GM12878 (cell line): ENCODE data around the gene RTF2. TPM values are rescaled to one million over a fixed set of nuclear protein-coding genes. Genes with fewer than 3 reads are reported as not detected.

Experiments used
- ATAC-seq: fragments of 200-7000 bp; cut with Tn5 transposase; 3 replicates; pipeline ENCODE4 v1.9.1; 2020; ENCODE audit warnings: mild to moderate bottlenecking, moderate library complexity
- BruUV-seq: library from RNA; stranded (reverse); fragments of 400-500 nt; replicated peaks from 2 replicates; lab custom pipeline; 2021; lab: Mats Ljungman, UMichigan
- CTCF ChIA-PET: fragments of 300-600 bp; sonication (Branson Sonifier 250); formaldehyde crosslinking; extraction: SDS; loops from one replicate; lab custom pipeline; 2021; ENCODE audit warnings: inconsistent platforms; lab: Yijun Ruan, JAX
- POLR2A ChIA-PET: fragments of 350-600 bp; formaldehyde crosslinking; extraction: SDS; loops from one replicate; lab custom pipeline; 2021; ENCODE audit warnings: inconsistent platforms; lab: Charles Lee
- RAD21 ChIA-PET: fragments of 300-600 bp; sonication (Branson Sonifier 250); formaldehyde crosslinking; loops from one replicate; lab custom pipeline; 2023; ENCODE audit warnings: antibody characterized with exemption; ENCODE audit not compliant: unreplicated experiment; lab: Charles Lee
- SMC1A ChIA-PET: fragments of 300-600 bp; sonication (Branson Sonifier 250); formaldehyde crosslinking; loops from one replicate; lab custom pipeline; 2023; ENCODE audit not compliant: unreplicated experiment, uncharacterized antibody; lab: Charles Lee
- DNase-seq: peaks from one replicate; pipeline ENCODE4 v3.0.0-alpha.2; 2011; ENCODE audit warnings: low read depth, low spot score
- FAIRE-seq: peaks from 3 replicates; lab custom pipeline; 2011; peaks lifted over from hg19 to GRCh38; lab: Jason Lieb, UNC
- H2AFZ ChIP-seq: 2 replicates; pipeline ENCODE4 v1.6.0; 2011; ENCODE audit warnings: low read depth, low read length, control low read depth; ENCODE audit not compliant: control insufficient read depth
- H3K27ac ChIP-seq: 2 replicates; pipeline ENCODE4 v1.5.1; 2011; ENCODE audit warnings: control low read depth; ENCODE audit not compliant: control insufficient read depth, insufficient read depth
- H3K27me3 ChIP-seq, 2 experiments: replicated peaks in 1 of 2; 2 replicates each; pipeline versions ENCODE4 v1.6.0 to v1.6.1; 2011; ENCODE audit warnings: low read length in 1 of 2; ENCODE audit not compliant: control insufficient read depth in 2 of 2, insufficient read depth in 2 of 2
- H3K36me3 ChIP-seq, 2 experiments: 2 replicates each; pipeline ENCODE4 v1.5.1; 2011; ENCODE audit warnings: low read length in 1 of 2; ENCODE audit not compliant: control insufficient read depth in 2 of 2, insufficient read depth in 2 of 2
- H3K4me1 ChIP-seq: 2 replicates; pipeline ENCODE4 v1.6.1; 2011; ENCODE audit warnings: mild to moderate bottlenecking, low read length, moderate library complexity, mixed read lengths; ENCODE audit not compliant: control insufficient read depth, insufficient read depth
- H3K4me2 ChIP-seq: 2 replicates; pipeline ENCODE4 v1.6.0; 2011; ENCODE audit warnings: control low read depth; ENCODE audit not compliant: control insufficient read depth, insufficient read depth
- H3K4me3 ChIP-seq: fragments of 200-600 bp; sonication (generic); 2 replicates; pipeline ENCODE4 v1.5.1; 2016
- H3K79me2 ChIP-seq: 2 replicates; pipeline ENCODE4 v1.6.0; 2011; ENCODE audit warnings: low read length; ENCODE audit not compliant: control insufficient read depth, insufficient read depth
- H3K9ac ChIP-seq: 2 replicates; pipeline ENCODE4 v1.8.0; 2011; ENCODE audit warnings: low read length, control low read depth, mixed read lengths; ENCODE audit not compliant: control insufficient read depth, insufficient read depth
- H3K9me3 ChIP-seq: replicated peaks from 3 replicates; pipeline ENCODE4 v1.5.1; 2011; ENCODE audit warnings: mild to moderate bottlenecking, low read length; ENCODE audit not compliant: control insufficient read depth, insufficient read depth
- H4K20me1 ChIP-seq: 2 replicates; pipeline ENCODE4 v1.6.0; 2011; ENCODE audit not compliant: control insufficient read depth, insufficient read depth
- BACH1 ChIP-seq: fragments of 450-650 bp; IDR thresholded peaks from 2 replicates; pipeline ENCODE4 v1.6.1; 2017; ENCODE audit warnings: mild to moderate bottlenecking, borderline replicate concordance
- DPF2 ChIP-seq: fragments of 450-650 bp; IDR thresholded peaks from 2 replicates; pipeline ENCODE4 v1.6.1; 2017; ENCODE audit warnings: mild to moderate bottlenecking
- FOXM1 ChIP-seq: IDR thresholded peaks from 2 replicates; pipeline ENCODE4 v1.6.1; 2012; ENCODE audit warnings: low read depth, mild to moderate bottlenecking, inconsistent platforms, low read length, moderate library complexity
- KLF5 ChIP-seq: fragments of 450-650 bp; IDR thresholded peaks from 2 replicates; pipeline ENCODE4 v1.6.1; 2014; ENCODE audit warnings: mild to moderate bottlenecking; ENCODE audit not compliant: partially characterized antibody
- MYB ChIP-seq: fragments of 150-350 bp; IDR thresholded peaks from 2 replicates; pipeline ENCODE4 v1.6.1; 2014; ENCODE audit warnings: mild to moderate bottlenecking, low read depth, low read length, borderline replicate concordance
- MYC ChIP-seq: IDR thresholded peaks from 2 replicates; pipeline ENCODE4 v1.6.1; 2011; ENCODE audit warnings: mild to moderate bottlenecking, low read length, moderate library complexity, inconsistent platforms; ENCODE audit not compliant: insufficient read depth, insufficient replicate concordance, insufficient read length, severe bottlenecking
- NBN ChIP-seq: fragments of 450-650 bp; IDR thresholded peaks from 2 replicates; pipeline ENCODE4 v1.6.1; 2016
- NFYB ChIP-seq: IDR thresholded peaks from 2 replicates; pipeline ENCODE4 v1.6.1; 2011; ENCODE audit warnings: low read depth, mild to moderate bottlenecking, low read length, improper control_type of control experiment, moderate library complexity; ENCODE audit not compliant: insufficient read depth
- NR2C2 ChIP-seq: IDR thresholded peaks from 2 replicates; pipeline ENCODE4 v1.6.1; 2011; ENCODE audit warnings: borderline replicate concordance, low read depth; ENCODE audit not compliant: control insufficient read depth, insufficient read length
- NR2F1 ChIP-seq: fragments of 450-650 bp; conservative IDR thresholded peaks from 2 replicates; pipeline ENCODE4 v1.6.1; 2017; ENCODE audit warnings: mild to moderate bottlenecking
- PBX3 ChIP-seq: IDR thresholded peaks from 2 replicates; pipeline ENCODE4 v1.6.1; 2011; ENCODE audit warnings: mild to moderate bottlenecking, low read depth, low read length, moderate library complexity; ENCODE audit not compliant: insufficient replicate concordance
- PKNOX1 ChIP-seq: fragments of 450-650 bp; IDR thresholded peaks from 2 replicates; pipeline ENCODE4 v1.6.1; 2016; ENCODE audit warnings: mild to moderate bottlenecking
- POLR2A ChIP-seq: IDR thresholded peaks from 2 replicates; pipeline ENCODE4 v1.6.1; 2011; ENCODE audit warnings: low read depth, mild to moderate bottlenecking, low read length
- SPI1 ChIP-seq: IDR thresholded peaks from 2 replicates; pipeline ENCODE4 v1.6.1; 2011; ENCODE audit warnings: low read depth, mild to moderate bottlenecking, low read length, moderate library complexity, borderline replicate concordance; ENCODE audit not compliant: insufficient read depth
- SREBF2 ChIP-seq: IDR thresholded peaks from 2 replicates; pipeline ENCODE4 v1.6.1; 2012; ENCODE audit warnings: mild to moderate bottlenecking, low read length
- TCF3 ChIP-seq: IDR thresholded peaks from 2 replicates; pipeline ENCODE4 v1.6.1; 2012; ENCODE audit warnings: low read depth, mild to moderate bottlenecking, low read length, borderline replicate concordance; ENCODE audit not compliant: insufficient read depth
- YBX1 ChIP-seq: fragments of 450-650 bp; IDR thresholded peaks from 2 replicates; pipeline ENCODE4 v1.6.1; 2016; ENCODE audit warnings: antibody characterized with exemption
- ZBTB4 ChIP-seq: fragments of 450-650 bp; formaldehyde crosslinking; IDR thresholded peaks from 2 replicates; pipeline ENCODE4 v1.4.0; 2022; ENCODE audit warnings: mild to moderate bottlenecking, moderate library complexity
- WGBS: methylation state at CpG from one replicate; pipeline ENCODE4 v1.1.6; 2016; ENCODE audit warnings: low lambda C conversion rate; ENCODE audit not compliant: insufficient replicate concordance, insufficient coverage; ENCODE audit errors: missing lambda C conversion rate; 5-methylcytosine and 5-hydroxymethylcytosine counted together
- in situ Hi-C: fragments of 300-500 bp; cut with MboI; formaldehyde crosslinking; loops from 9 replicates; pipeline ENCODE4 v1.14.3; 2018; ENCODE audit warnings: mixed read lengths
- intact Hi-C: fragments of 100-400 bp; cut with micrococcal nuclease; formaldehyde crosslinking; loops from one replicate; pipeline ENCODE4 v1.14.2; 2022; ENCODE audit not compliant: unreplicated experiment
- polyA plus RNA-seq, 11 experiments: library from polyadenylated mRNA; depleted of rRNA in 4 of 11; unstranded in 6 of 11; stranded (reverse) in 5 of 11; fragments of >200 nt; fragmentation: Nextera tagmentation in 4 of 11; fragmentation: Illumina TruSeq in 1 of 11; extraction: Ambion mirVana in 4 of 11; extraction: Trizol in 1 of 11; gene quantifications; 1 replicate in 1 of 11; 2 replicates in 10 of 11; pipeline versions ENCODE4 v1.2.1 to v1.2.3, GENCODE V29; 2011 to 2016; ENCODE audit warnings: inconsistent platforms in 2 of 11, missing spikeins in 2 of 11, low read depth in 1 of 11
- total RNA-seq, 4 experiments: library from RNA; depleted of rRNA in 3 of 4; stranded (reverse); fragments of >200 nt in 3 of 4; fragmentation: Illumina TruSeq in 1 of 4; extraction: Trizol in 1 of 4; gene quantifications; 2 replicates each; pipeline versions ENCODE4 v1.2.1 to v1.2.3, GENCODE V29; 2013 to 2021

Gene RTF2
- total and polyA plus RNA-seq, 10 of the 15 experiments (the other 5 are each of a cell fraction or from before 2014, with no cell fraction given): 66.2 to 133 (median 82.9) TPM

- Histone ChIP-seq H3K79me2 (no peaks in the 10 kb centered on the region), H2AFZ (no peak overlapping the region), H3K36me3 (no peaks in the 10 kb centered on the region), H3K9me3 (no peaks in the 10 kb centered on the region), H4K20me1 (no peaks in the 10 kb centered on the region), H3K27ac (no peak overlapping the region), H3K9ac (no peak overlapping the region), H3K4me2 (no peak overlapping the region), H3K4me1 (peaks cover 16% of the 10 kb centered on the region), H3K27me3 (no peaks in the 10 kb centered on the region), H3K4me3 (no peak overlapping the region)
- DNase-seq (peak; percentile 36), FAIRE-seq (no peak), ATAC-seq (peak; percentile 61)
- BruUV-seq: no TSS peak
- intact Hi-C loops (no loop called here), in situ Hi-C loops (loop anchor here (5.0 kb wide), 3 partner anchors 444 to 789 kb away; no protein-coding TSS in a partner anchor)
- WGBS: 68% methylated on average over 8 of the region's 8 CpGs
- CTCF ChIA-PET: interaction anchor here (0.7 kb wide), 1 partner anchor 237 kb away, joined by 3 read pairs; no protein-coding TSS in a partner anchor
- POLR2A ChIA-PET: no interaction called here
- SMC1A ChIA-PET: no interaction called here
- RAD21 ChIA-PET: no interaction called here
- no peak for TF ChIP-seq YBX1
- TF ChIP-seq FOXM1: no peak
- no peak for TF ChIP-seq SREBF2
- TF ChIP-seq SPI1: peak; percentile 62; the same call in 1 of the 2 replicates
- no peak for TF ChIP-seq PBX3
- no peak for TF ChIP-seq BACH1
- TF ChIP-seq NBN: no peak
- no peak for TF ChIP-seq PKNOX1
- TF ChIP-seq MYC: no peak
- TF ChIP-seq MYB: no peak
- TF ChIP-seq DPF2: 0 out of 2 replicates have a peak, but pooled peaks have one; percentile 38
- TF ChIP-seq NFYB: no peak
- no peak for TF ChIP-seq KLF5
- no peak for TF ChIP-seq TCF3
- no peak for TF ChIP-seq POLR2A
- peak; percentile 46; the same call in 1 of the 2 replicates for TF ChIP-seq NR2F1
- TF ChIP-seq ZBTB4 (CRISPR knock-in tag): no peak
- TF ChIP-seq NR2C2: no peak
Observed at GRCh38 chr20:56552911-56553629, 84.6 kb downstream of the RTF2 start.
